ENCODE results near the gene MOB4. TPM values are rescaled to one million over a fixed set of nuclear protein-coding genes. Genes with fewer than 3 reads are reported as not detected.
A peak's percentile ranks its signal among the peaks of the same experiment; 100 is the strongest.
"Not testable (repeated sequence)": the region's sequence is repeated elsewhere in the genome, so short reads cannot be mapped to it uniquely, and the experiment has no call there.

The MOB4 gene
- 10 to 100 TPM in 5 of 6 donors, 1 to 10 TPM in 1; 6.7 to 34.2 (median 17.9) TPM for total RNA-seq

GRCh38 chr2:197515739-197516392 is at the start of gene MOB4:
MOB4 (plus strand) TSS chr2:197516066; CDS start chr2:197516087, 21 bp downstream.
- Histone ChIP-seq H3K36me3 (no peaks in the 10 kb centered on the region), H3K27me3 (no peaks in the 10 kb centered on the region), H3K4me3 (peak within 1 kb of the TSS; percentile 82 to 99 (median 85)), H3K4me1 (peaks cover 17 to 29% (median 21%) of the 10 kb centered on the region in 4 donors), H3K9me3 (no peaks in the 10 kb centered on the region), H3K27ac (peak within 1 kb of the TSS; percentile 94 to 99 (median 97))
- DNase-seq (peak; percentile 97 to 99), ATAC-seq (ENCODE audit: low FRiP score in 2 of 2) (peak; percentile 100)
- 0% methylated on average over 4 to 65 of the region's 66 CpGs for WGBS, 2 donors
- TF ChIP-seq POLR2AphosphoS5 (IDR thresholded peaks at IDR 0.05) (peak; percentile 99), POLR2A (IDR thresholded peaks at IDR 0.05) (peak in 3 of 4 donors; percentile 81 to 96 (median 96)), EP300 (IDR thresholded peaks at IDR 0.05) (peak in 1 of 4 donors; percentile 74), CTCF (IDR thresholded peaks at IDR 0.05) (peak in 4 of 6 experiments; percentile 11 to 62 (median 40))

- Histone ChIP-seq H3K27ac (no peak overlapping the region), H3K4me3 (no peak overlapping the region), H3K36me3 (peaks cover 24 to 94% (median 69%) of the 10 kb centered on the region in 4 donors), H3K9me3 (no peaks in the 10 kb centered on the region), H3K4me1 (no peaks in the 10 kb centered on the region), H3K27me3 (no peaks in the 10 kb centered on the region)
- no peak for TF ChIP-seq POLR2A (IDR thresholded peaks at IDR 0.05)
- no peak for TF ChIP-seq POLR2AphosphoS5 (IDR thresholded peaks at IDR 0.05)
- no peak for TF ChIP-seq CTCF (IDR thresholded peaks at IDR 0.05)
- TF ChIP-seq EP300 (IDR thresholded peaks at IDR 0.05) = no peak
- DNase-seq (no peak), ATAC-seq (ENCODE audit: low FRiP score in 2 of 2) (no peak)
- WGBS, 2 donors = 98 to 100% methylated on average over 5 of the region's 5 CpGs
Measured at GRCh38 chr2:197472166-197472565, 43.7 kb upstream of the MOB4 start.

GRCh38 chr2:197477797-197478196 is 38.1 kb upstream of the MOB4 start:
- Histone ChIP-seq H3K36me3 (peaks cover 16 to 74% (median 52%) of the 10 kb centered on the region in 4 donors), H3K27me3 (no peaks in the 10 kb centered on the region), H3K4me1 (peaks cover 0 to 3% (median 0%) of the 10 kb centered on the region in 4 donors), H3K4me3 (no peak overlapping the region), H3K27ac (no peak overlapping the region), H3K9me3 (peaks cover 0 to 6% (median 3%) of the 10 kb centered on the region in 4 donors)
- ATAC-seq (ENCODE audit: low FRiP score in 2 of 2) = no peak
- 97 to 98% methylated on average over 3 of the region's 3 CpGs for WGBS, 2 donors
- no peak for DNase-seq
- TF ChIP-seq CTCF (IDR thresholded peaks at IDR 0.05) (no peak), EP300 (IDR thresholded peaks at IDR 0.05) (no peak), POLR2A (IDR thresholded peaks at IDR 0.05) (no peak), POLR2AphosphoS5 (IDR thresholded peaks at IDR 0.05) (no peak)

- ATAC-seq (ENCODE audit: low FRiP score in 2 of 2) (no peak), DNase-seq (no peak)
- Histone ChIP-seq H3K4me1 (peaks cover 0 to 3% (median 0%) of the 10 kb centered on the region in 4 donors), H3K4me3 (no peak overlapping the region), H3K9me3 (peaks cover 0 to 19% (median 14%) of the 10 kb centered on the region in 4 donors), H3K27me3 (no peaks in the 10 kb centered on the region), H3K36me3 (peaks cover 10 to 52% (median 35%) of the 10 kb centered on the region in 4 donors), H3K27ac (no peak overlapping the region)
- no peak for TF ChIP-seq POLR2A (IDR thresholded peaks at IDR 0.05)
- no peak for TF ChIP-seq POLR2AphosphoS5 (IDR thresholded peaks at IDR 0.05)
- no peak for TF ChIP-seq CTCF (IDR thresholded peaks at IDR 0.05)
- TF ChIP-seq EP300 (IDR thresholded peaks at IDR 0.05) = no peak
- 87 to 95% methylated on average over 9 of the region's 9 CpGs for WGBS, 2 donors
Measured at GRCh38 chr2:197480165-197481036, 35.5 kb upstream of the MOB4 start.

- H3K27me3 ChIP-seq; H3K27ac ChIP-seq; H3K4me3 ChIP-seq; H3K4me1 ChIP-seq; ATAC-seq (ENCODE audit: low FRiP score in 2 of 2); DNase-seq: not testable (repeated sequence)
- 95 to 98% methylated on average over 3 of the region's 3 CpGs for WGBS, 2 donors
- peaks cover 22 to 53% (median 39%) of the 10 kb centered on the region in 4 donors for H3K36me3 ChIP-seq
- H3K9me3 ChIP-seq = peaks cover 0 to 19% (median 14%) of the 10 kb centered on the region in 4 donors
Measured at GRCh38 chr2:197484248-197484647, 31.6 kb upstream of the MOB4 start.

Data from upper lobe of left lung (tissue), 6 donors.